Lung microvascular endothelial cell (primary cell): ENCODE data around the gene RPL5. TPM values are rescaled to one million over a fixed set of nuclear protein-coding genes. Genes with fewer than 3 reads are reported as not detected.
A peak's percentile ranks its signal among the peaks of the same experiment; 100 is the strongest.

Source experiments
- DNase-seq, 2 donors: peaks; one replicate each; pipeline versions ENCODE4 v3.0.0 to v3.0.0-alpha.2; 2010; ENCODE audit warnings: low read depth in 2 of 2
- total RNA-seq: library from RNA; depleted of rRNA; stranded (reverse); fragments of >200 nt; gene quantifications from 2 replicates; pipeline ENCODE4 v1.2.1, GENCODE V29; 2014

Gene RPL5
- total RNA-seq, 1 donor from 2014 or later, result 1,042 TPM

DNA sequence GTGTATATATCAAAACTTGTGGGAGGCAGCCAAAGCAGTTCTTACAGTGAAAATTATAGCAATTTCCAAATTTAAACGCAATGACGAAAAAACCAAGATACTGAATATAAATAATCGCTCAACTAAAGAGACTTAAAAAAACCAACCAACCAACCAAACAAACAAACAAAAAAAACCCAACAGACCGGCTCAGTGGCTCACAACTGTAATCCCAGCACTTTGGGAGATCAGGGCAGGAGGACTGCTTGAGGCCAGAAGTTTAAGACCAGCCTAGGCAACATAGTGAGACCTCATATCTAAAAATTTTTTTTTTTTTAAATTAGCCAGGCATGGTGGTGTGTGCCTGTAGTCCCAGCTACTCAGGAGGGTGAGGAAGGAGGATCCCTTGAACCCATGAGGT lies 23.4 kb downstream of the RPL5 start:
- DNase-seq, result no peak

GRCh38 chr1:92857817-92858216 lies 26.0 kb downstream of the RPL5 start:
- no peak for DNase-seq

DNA sequence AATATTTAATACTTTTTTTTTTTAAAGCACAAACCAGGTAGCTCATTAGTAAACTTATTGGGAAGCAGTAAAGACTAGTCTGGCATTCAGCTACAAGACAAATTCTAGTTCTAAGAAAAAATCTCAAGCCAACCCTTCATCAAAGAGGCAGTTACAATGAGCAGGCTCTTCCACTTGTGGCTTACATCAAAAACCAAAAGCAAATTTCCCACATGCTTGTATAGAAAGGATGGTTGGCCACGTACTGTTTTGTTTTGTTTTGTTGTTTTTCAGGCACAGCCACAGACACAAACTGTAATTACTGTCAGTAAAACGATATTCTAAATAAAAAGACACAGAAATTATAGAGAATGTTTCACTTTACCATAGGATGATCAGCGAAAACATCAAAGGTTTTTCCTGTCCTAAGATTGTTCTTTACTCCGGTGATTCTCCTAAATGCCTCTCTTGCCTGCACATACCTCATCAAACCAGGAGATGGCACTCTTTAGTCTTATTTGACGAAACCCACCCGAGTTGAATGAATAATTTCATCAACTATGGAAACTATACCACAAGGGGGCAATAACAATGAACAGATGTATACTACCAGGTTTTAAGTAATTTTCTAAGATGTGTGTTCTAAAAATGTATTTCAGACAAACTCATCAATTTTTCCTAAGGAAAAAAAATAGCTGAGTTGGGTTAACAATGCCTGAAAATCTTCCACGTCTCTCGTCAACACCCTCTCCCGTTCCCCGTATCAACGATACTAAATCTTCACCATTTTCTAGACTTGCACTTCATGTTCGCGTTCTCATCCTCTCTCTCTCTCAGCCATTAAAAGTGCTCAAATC lies 26.9 kb downstream of the RPL5 start:
- peak; percentile 77 to 80 for DNase-seq

DNA sequence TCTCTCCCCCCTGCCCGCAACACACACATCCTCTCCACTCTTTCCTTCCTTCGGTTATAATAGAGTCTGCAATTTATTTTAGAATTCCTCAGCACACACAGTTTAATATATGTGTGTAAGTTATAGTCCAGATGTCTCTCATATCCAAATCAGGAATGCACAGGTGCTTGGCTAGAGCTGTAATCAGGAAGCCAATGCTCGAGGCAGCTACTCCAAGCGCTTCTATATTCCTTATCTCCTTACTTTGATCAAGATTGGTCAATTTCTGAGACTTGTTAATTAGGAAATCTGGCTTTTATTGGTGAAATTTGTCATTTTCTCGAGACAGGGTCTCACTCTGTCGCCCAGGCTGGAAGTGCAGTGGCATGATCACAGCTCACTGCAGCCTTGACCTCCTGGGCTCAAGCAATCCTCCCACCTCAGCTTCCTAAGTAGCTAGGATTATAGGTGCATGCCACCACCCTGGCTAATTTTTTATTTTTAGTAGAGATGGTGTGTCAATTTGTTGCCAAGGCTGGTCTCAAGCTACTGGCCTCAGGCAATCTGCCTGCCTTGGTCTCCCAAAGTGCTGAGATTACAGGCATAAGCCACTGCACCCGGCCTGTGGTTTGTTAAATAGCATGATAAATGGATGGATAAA lies 27.7 kb downstream of the RPL5 start:
- no peak for DNase-seq

- DNase-seq, result no peak
These were observed 30.8 kb downstream of the RPL5 start for GRCh38 chr1:92862605-92863004.

DNA sequence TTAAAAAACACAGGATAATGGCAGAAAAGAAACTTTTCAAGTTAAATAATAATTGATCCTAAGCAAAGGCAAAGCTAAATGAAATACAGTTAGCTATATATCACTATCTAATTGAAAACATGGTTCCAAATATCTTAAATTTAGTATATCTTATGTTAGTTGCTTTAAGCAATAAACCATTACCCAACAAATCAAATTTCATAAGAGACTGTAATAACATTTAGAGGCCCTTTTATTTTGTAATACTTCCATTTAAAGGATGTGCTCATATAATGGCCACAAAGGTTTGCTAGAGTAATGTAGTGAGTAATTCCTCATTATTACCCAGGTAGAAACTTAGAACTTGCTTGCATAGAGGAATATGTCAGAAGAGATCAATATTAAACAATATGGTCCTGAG lies 32.3 kb downstream of the RPL5 start:
- no peak for DNase-seq

- DNase-seq, result no peak
These were observed 38.8 kb downstream of the RPL5 start for GRCh38 chr1:92870591-92870990.

DNA sequence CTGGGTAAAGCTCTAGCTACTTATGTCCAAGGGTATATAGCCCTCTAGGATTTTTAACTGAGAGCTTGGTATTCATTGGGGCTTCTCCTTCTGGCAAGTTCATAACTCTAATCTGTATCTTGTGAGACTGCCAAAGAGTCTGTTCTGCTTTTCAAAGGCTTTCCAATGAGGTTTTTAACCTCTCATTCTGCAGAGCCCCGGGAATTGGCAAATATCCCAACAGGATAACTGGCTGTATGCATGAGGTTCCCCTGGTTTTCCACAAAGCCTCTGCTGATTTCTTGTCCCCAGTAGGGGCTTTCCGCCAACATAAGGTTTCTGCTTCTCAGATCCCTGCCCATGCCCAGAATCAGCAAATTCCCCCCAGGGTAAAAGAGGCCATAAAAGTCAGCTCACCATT lies 40.9 kb downstream of the RPL5 start:
- DNase-seq, result no peak

- DNase-seq, result no peak
These were observed 43.1 kb downstream of the RPL5 start for GRCh38 chr1:92874987-92875386.

DNA sequence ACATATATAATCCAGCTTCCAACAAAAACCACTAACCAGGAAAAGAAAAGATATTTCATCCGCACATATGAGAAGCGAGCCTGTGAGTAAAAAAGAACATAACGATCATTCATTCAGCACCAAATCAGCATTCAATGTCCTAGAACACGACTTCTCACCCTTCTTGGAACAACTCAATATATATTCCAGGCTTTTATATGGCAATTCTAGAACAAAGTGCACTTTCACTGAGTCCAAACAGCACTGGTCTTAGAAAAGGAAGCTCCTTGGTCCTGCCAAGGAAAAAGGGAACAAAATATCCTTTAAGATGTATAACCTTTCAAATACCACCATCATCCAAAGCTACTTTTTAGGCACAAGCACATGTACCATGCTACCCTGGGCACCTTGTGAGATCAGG lies 44.5 kb downstream of the RPL5 start:
- no peak for DNase-seq

DNA sequence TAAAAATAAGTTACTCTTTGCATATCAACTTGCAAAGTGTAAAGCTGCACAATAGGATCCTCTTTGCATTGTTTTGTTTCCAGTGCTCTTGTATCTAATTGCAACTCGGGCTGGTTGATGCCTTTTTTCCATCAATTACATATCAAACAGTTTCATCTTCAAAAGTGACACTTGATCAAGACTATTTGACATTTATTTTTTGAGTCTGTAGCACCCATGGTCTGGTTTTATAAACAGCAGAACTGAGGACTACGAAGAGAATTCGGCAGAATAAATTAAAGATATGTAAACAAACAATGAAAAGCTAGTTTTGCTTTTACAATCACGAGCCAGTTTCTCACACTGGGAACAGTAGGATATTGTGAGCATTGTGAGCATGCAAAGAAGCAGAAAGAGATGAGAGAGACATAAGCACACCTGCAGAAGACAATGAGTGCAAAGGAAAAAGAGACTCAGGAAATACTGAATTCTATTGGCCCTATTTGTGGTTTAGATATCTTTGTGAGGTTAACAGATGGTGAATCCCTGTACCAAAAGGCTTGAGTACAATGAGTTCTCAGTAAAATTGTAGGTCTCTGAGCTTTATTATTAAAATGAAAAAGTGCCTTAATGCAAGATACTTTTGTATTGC lies 45.4 kb downstream of the RPL5 start:
- DNase-seq, result no peak

- no peak for DNase-seq
These were observed 46.0 kb downstream of the RPL5 start for GRCh38 chr1:92877792-92878191.

DNA sequence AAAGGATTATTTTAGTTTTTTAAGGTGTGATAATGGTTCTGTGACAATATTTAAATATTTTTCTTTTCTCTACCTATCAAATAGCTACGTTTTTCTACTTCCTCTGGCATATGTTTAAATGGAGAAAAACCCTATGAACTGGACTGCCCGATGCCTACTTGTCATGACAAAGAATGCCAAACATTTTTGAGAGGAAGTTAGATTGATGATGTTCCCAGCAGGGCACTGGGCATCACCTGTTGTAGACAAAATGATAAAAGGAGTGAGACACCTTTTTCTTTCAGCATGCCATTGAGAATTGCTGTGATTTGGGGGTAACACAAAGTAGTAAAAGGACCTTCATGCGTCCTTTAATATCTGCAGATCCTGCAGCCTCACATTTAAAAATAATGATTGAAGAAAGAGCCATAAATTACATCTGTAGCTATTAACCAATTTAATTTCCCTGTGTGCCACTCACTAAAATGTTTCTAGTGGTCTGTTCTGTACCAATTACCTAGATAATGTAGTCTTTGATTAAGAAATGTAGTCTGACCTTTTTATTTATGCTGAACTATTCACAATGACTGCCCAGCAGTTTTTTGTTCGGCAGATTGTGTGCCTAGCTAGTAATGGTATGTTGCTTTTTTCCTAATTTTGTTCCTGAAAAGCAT lies 47.6 kb downstream of the RPL5 start:
- no peak for DNase-seq

DNA sequence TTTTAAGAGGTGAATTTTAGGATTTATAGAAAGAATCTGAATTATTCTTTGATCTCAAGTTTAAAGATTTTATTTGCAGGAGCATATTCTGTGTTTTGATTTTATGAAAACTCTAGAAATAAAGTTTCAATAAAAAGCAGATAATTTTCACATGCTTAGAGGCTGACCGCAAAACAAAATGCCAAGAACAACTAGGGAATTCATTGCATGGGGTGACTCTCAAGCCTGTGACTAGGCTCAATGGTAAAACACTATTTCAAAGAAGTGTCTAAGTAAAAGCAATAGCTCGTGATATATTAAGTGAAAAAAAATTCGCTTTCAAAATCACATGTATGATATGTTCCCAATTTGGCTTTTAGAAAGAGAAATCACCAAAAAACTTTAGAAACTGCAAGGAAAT lies 49.6 kb downstream of the RPL5 start:
- DNase-seq, result no peak

GRCh38 chr1:92882819-92883218 lies 51.0 kb downstream of the RPL5 start:
- DNase-seq, result no peak

DNA sequence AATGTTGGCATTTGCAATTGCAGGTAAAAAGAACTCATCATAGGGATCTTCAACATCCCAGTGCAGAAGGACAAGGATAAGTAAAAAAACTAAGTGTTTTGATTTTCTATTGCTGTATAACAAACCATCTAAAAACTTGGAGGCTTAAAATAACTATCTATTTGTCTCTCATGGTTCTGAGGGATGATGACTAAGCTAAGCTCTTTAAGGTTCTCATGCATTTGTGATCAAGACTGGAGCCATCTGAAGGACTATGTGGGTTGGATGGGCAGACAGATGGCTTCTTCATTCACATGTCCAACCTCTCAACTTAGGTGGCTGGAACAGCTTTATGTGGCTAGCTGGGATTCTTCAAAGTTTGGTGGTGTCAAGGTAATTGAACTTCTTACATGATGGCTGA lies 51.5 kb downstream of the RPL5 start:
- DNase-seq, result no peak

DNA sequence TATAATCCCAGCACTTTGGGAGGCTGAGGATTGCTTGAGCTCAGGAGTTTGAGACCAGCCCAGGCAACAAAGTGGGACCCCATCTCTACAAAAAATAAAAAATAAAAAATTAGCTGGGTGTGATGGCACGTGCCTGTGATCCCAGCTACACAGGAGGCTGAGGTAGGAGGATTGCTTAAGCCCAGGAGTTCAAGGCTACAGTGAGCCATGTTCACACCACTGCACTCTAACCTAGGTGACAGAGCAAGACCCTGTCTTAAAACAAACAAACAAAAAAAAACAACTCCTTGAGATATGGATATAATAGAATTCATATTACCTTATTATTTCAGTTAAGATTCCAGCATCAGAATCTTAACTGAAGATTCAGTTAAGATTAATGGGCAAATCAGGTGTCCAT lies 52.4 kb downstream of the RPL5 start:
- DNase-seq, result no peak

GRCh38 chr1:92886886-92887419 lies 55.1 kb downstream of the RPL5 start:
- no peak for DNase-seq

- DNase-seq, result no peak
These were observed 55.6 kb downstream of the RPL5 start for GRCh38 chr1:92887465-92887864.
